Measurements from ENCODE around the gene FOCAD.

Gene FOCAD

GRCh38 chr9:20703146-20703545 is 19.1 kb downstream of the FOCAD start:
- no peak overlapping the region for H3K4me3 ChIP-seq (replicated peaks; ENCODE audit: low read depth, low read length)
- DNase-seq (ENCODE audit: extremely low read depth, low read depth) = no peak
- TF ChIP-seq, protein P1, sequence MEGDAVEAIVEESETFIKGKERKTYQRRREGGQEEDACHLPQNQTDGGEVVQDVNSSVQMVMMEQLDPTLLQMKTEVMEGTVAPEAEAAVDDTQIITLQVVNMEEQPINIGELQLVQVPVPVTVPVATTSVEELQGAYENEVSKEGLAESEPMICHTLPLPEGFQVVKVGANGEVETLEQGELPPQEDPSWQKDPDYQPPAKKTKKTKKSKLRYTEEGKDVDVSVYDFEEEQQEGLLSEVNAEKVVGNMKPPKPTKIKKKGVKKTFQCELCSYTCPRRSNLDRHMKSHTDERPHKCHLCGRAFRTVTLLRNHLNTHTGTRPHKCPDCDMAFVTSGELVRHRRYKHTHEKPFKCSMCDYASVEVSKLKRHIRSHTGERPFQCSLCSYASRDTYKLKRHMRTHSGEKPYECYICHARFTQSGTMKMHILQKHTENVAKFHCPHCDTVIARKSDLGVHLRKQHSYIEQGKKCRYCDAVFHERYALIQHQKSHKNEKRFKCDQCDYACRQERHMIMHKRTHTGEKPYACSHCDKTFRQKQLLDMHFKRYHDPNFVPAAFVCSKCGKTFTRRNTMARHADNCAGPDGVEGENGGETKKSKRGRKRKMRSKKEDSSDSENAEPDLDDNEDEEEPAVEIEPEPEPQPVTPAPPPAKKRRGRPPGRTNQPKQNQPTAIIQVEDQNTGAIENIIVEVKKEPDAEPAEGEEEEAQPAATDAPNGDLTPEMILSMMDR (IDR thresholded peaks at IDR 0.05; ENCODE audit: low read depth, low read length, missing control alignments) = no peak

- TF ChIP-seq, protein P1 (IDR thresholded peaks at IDR 0.05; ENCODE audit: low read depth, low read length, missing control alignments) = no peak
- no peak overlapping the region for H3K4me3 ChIP-seq (replicated peaks; ENCODE audit: low read depth, low read length)
- DNase-seq (ENCODE audit: extremely low read depth, low read depth) = no peak
These were observed 23.6 kb downstream of the FOCAD start for GRCh38 chr9:20707708-20708107.

- DNase-seq (ENCODE audit: extremely low read depth, low read depth) = no peak
- no peak overlapping the region for H3K4me3 ChIP-seq (replicated peaks; ENCODE audit: low read depth, low read length)
- TF ChIP-seq, protein P1 (IDR thresholded peaks at IDR 0.05; ENCODE audit: low read depth, low read length, missing control alignments) = no peak
These were observed 29.1 kb downstream of the FOCAD start for GRCh38 chr9:20713172-20713571.

GRCh38 chr9:20714442-20715415 is 30.7 kb downstream of the FOCAD start:
- no peak overlapping the region for H3K4me3 ChIP-seq (replicated peaks; ENCODE audit: low read depth, low read length)
- TF ChIP-seq, protein P1 (IDR thresholded peaks at IDR 0.05; ENCODE audit: low read depth, low read length, missing control alignments) = no peak

DNA sequence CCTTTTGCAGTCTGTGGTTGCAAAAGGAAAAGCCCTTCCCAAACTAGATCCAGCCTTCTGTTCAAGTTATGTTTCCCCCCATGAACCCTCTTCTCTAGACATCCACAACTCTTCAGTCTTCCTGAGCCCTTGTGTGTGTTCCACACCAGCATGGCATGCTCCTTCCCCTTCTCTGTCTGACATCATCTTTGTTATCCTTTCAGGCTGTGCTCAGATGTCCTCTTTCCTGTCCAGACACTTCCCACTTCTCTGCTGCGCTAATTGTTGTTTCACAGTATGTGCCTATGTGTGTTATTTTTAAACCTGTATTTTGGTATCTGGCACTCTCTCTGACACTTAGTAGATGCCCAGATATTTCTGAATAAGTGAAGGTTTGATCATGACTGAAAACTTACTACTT is 38.2 kb downstream of the FOCAD start:
- no peak for DNase-seq (ENCODE audit: extremely low read depth, low read depth)
- TF ChIP-seq, protein P1 (IDR thresholded peaks at IDR 0.05; ENCODE audit: low read depth, low read length, missing control alignments) = no peak
- no peak overlapping the region for H3K4me3 ChIP-seq (replicated peaks; ENCODE audit: low read depth, low read length)

More at GRCh38 chr9:20714442-20715415, 30.7 kb downstream of the FOCAD start:
- DNase-seq (ENCODE audit: extremely low read depth, low read depth) = no peak

- H3K4me3 ChIP-seq (replicated peaks; ENCODE audit: low read depth, low read length) = no peak overlapping the region
- TF ChIP-seq, protein P1 (IDR thresholded peaks at IDR 0.05; ENCODE audit: low read depth, low read length, missing control alignments) = no peak
- DNase-seq (ENCODE audit: extremely low read depth, low read depth) = no peak
These were observed 41.6 kb downstream of the FOCAD start for GRCh38 chr9:20725675-20726074.

Data from HFF-Myc (cell line).